Mucosa of stomach (tissue), 1 donor: ENCODE results near the gene ANXA9.

ENCODE experiments used
- H3K27me3 ChIP-seq: one replicate; pipeline ENCODE4 v1.7.0; 2013; ENCODE audit warnings: mild to moderate bottlenecking, low read length; ENCODE audit not compliant: control insufficient read depth, insufficient read depth
- H3K36me3 ChIP-seq: one replicate; pipeline ENCODE4 v1.7.0; 2013; ENCODE audit warnings: low read length; ENCODE audit not compliant: control insufficient read depth, insufficient read depth
- H3K4me1 ChIP-seq: one replicate; pipeline ENCODE4 v1.7.0; 2013; ENCODE audit warnings: mild to moderate bottlenecking, low read length; ENCODE audit not compliant: control insufficient read depth, insufficient read depth
- H3K4me3 ChIP-seq: one replicate; pipeline ENCODE4 v1.7.0; 2013; ENCODE audit warnings: low read length
- H3K9ac ChIP-seq: one replicate; pipeline ENCODE4 v1.7.0; 2013; ENCODE audit warnings: mild to moderate bottlenecking, low read length, moderate library complexity
- H3K9me3 ChIP-seq: one replicate; pipeline ENCODE4 v1.7.0; 2013; ENCODE audit warnings: mild to moderate bottlenecking, low read length, moderate library complexity; ENCODE audit not compliant: control insufficient read depth
- donor health status: Pancreatic carcinoma.

ANXA9 gene

DNA sequence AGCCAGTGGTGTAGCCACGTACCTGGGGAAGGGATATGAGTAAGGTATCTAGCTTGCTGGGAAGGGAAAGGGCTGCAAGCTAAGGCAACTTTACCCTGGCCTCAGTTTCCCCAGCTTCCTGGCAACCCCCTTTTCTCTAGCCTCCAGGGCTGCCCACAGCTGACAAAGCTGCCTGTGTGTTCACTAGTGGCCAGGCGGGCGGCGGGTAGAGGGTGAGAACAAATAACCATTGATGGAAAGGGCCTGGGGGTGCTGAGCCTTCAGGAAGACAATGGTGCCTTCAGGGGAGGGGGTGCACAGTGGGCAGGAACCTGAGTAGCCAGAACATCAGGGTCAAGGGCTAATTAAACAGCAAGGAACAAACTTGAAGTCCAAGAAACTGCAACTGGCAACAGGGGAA lies 13.6 kb upstream of the ANXA9 start:
- Histone ChIP-seq H3K4me3 (no peak overlapping the region), H3K9me3 (no peaks in the 10 kb centered on the region), H3K27me3 (no peaks in the 10 kb centered on the region), H3K36me3 (peaks cover 19% of the 10 kb centered on the region), H3K9ac (no peak overlapping the region), H3K4me1 (peaks cover 34% of the 10 kb centered on the region)

DNA sequence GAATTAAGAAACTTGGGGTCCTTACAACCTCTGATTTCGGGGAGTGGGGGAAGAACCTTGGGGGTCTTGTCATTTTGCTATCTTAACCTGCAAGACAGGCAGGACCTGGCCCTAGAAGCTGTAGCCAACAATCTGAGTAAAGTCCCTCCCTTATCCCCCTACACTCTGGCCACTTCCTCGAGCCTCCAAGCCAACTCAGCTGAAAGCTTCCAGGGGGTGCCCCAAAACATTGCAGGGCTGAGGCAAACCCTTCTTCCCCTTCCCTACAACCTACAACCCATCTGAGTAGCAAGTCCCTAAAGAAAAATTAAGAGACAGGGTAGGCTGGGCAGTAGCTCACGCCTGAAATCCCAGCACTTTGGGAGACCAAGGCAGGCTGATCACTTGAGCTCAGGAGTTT lies 12.5 kb upstream of the ANXA9 start:
- H3K9me3 ChIP-seq: no peaks in the 10 kb centered on the region
- H3K27me3 ChIP-seq: no peaks in the 10 kb centered on the region
- H3K4me1 ChIP-seq: peaks cover 38% of the 10 kb centered on the region
- H3K36me3 ChIP-seq: peaks cover 10% of the 10 kb centered on the region
- no peak overlapping the region for H3K4me3 ChIP-seq
- H3K9ac ChIP-seq: peak overlapping the region; percentile 10

DNA sequence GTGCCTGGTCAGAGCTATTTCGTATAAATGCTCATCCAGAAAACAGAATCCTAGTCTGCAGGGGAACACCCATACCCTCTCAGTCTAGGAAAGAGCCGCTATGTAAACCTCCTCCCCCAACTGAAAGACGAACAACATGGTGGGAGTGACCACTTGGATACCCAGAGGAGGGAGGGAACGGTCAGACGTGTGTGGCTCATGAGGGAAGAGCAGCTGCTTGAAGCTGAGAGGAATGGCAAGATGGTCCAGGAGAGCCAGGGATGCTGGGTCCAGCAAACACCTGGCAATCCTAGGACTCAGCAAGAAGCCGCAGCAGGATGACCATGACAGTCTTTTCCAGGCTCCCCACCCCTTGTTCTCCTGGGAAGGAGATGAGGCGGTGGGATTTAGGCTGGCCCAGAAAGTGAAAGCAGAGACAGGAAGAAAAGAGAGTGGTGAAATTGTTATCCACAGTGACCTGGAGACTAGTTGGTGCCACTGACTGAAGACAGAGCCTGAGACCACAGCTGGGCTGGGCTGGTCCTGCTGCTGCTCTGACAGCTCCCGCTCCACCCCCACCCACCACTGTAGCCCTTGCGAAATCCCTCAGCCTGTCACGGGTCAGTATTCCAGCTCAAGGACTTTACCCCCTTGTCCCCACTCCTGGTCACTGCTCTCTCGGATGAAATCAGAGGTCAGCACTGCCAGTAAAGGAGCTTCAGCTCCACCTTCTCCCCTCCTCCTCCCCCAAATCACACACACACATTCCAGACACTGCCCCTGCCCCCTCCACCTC lies 11.1 kb upstream of the ANXA9 start:
- no peaks in the 10 kb centered on the region for H3K9me3 ChIP-seq
- peaks cover 5% of the 10 kb centered on the region for H3K36me3 ChIP-seq
- H3K9ac ChIP-seq: peak overlapping the region; percentile 75
- peaks cover 38% of the 10 kb centered on the region for H3K4me1 ChIP-seq
- H3K4me3 ChIP-seq: peak overlapping the region; percentile 32
- no peaks in the 10 kb centered on the region for H3K27me3 ChIP-seq

DNA sequence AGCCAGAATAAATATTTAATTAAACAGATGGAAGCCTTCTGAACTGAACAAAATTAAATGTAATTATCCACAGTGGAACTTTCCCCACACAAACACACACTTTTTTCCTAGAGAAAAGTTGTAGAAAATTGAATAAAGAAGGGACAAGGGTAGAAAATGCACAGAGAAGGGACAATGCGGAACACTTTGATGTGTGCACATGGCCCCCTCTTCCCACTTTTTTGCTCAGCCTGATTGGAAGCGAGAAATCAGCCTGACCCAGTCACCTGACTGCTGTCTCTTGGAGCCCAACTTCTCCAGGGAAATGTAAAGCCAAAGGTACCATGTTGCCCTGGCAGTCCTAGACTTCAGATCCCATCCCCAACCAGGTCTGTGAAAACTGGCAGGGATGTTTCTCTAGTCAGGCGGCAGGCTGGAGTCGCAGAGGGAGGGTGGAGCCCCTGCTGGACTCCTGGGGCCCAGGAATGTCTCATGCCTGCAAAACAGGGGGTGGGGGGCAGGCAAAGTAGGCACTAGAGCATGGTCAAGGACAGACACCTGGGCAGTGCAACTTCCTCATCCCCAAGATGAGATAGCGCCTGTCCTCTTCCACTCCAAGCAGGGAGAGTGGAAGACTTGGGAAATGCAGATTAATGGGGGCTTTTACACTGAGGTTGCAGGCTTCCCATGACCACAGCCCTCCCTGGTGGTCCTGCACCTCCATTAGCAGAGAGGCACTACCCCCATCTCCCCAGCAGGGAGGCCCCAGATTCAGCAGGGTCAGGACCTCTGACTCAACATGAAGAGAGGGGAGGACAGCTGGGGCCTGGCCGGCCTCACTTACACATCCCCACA lies 10.3 kb upstream of the ANXA9 start:
- Histone ChIP-seq H3K9ac (peak overlapping the region; percentile 75), H3K27me3 (no peaks in the 10 kb centered on the region), H3K9me3 (no peaks in the 10 kb centered on the region), H3K4me1 (peaks cover 46% of the 10 kb centered on the region), H3K36me3 (peaks cover 5% of the 10 kb centered on the region), H3K4me3 (peak overlapping the region; percentile 32)

DNA sequence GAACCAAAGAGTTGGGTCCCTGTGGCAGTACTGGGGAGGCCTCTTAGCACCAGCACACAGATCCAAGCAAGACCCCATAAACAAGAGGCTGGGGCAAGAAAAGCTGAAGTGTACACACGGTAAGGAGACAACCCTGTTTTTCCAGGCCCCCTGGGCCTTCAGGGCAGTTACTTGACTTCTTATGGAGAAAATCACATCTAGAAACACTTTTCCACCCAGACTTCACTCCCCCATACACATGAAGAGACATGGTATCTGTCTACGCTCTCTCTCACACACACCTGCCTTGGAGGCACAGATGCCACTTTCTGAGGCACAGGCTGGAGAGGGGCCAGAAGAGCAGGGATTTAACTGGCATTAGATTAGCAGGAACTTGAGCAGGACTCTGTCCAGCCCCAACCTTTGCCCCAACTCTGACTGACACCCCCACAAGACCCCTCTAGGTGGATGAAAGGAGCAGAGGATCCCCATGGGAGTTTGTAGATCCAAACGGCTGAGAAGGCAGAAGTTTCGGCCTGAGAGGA lies 9.6 kb upstream of the ANXA9 start:
- Histone ChIP-seq H3K27me3 (no peaks in the 10 kb centered on the region), H3K4me1 (peaks cover 53% of the 10 kb centered on the region), H3K9me3 (no peaks in the 10 kb centered on the region), H3K9ac (peak overlapping the region; percentile 75), H3K4me3 (peak overlapping the region; percentile 57), H3K36me3 (peaks cover 5% of the 10 kb centered on the region)

DNA sequence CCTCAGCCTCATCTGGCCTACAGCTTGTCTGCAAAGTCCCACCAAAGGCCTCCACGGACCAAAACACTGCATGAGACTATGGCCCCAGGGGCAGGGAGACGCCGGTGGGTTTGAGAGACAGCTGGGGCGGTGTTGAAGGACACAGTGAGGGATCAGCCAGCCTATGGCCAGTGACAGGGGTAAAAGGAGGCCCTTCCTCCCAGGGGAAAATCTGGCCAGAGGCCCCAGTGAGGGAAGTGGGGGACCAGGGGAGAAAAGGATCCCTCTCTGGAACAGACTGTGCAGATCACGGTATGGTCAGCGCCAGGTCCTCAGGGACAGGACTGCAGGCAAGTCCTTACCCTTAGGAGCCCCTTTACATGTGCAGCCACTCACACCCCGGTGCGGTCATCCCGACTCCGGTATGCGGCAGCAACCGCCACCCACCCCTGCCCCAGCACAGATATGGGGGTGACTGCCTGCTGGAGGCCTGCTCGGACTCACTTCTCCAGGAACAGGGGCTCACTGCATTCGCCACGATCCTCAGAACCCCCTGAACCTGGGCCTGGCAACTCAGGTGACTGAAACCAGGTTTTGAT lies 8.7 kb upstream of the ANXA9 start:
- H3K9ac ChIP-seq: peak overlapping the region; percentile 75
- H3K4me1 ChIP-seq: peaks cover 57% of the 10 kb centered on the region

DNA sequence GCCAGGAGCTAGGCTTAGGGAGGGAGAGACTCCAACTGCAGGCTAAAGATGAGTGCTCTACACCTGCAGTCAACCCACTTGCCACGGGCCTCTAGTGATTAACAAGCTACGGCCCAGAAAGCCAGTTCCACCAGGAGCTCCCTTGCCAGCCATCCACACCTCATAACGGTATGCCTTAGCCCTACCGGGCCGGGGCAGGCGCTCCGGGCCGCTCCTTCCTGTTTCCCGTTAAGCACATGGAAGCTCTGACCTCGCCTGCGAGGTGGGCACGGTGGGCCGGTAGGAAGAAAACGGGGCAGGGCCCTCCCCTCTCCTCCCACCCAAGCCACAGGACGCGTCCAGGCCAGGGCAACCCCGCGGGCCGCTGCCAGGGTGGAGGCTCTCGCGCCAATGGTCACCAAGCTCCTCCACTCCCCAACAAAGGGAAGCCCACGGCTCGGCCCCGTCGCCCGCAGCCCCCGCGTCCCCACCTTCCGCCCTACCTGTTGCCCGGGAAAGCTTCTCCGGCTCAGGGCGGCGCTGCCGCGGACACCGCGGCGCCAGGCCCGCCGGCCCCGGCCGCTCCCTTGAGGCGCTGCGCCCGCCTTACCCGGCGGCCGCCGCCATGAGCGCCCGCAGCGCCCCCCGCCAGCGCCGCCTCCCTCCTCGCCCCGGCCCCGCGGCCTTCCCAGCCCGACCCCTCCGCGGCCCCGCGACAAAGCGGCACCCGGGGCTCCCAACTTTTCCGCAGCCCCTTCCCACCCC lies 8.1 kb upstream of the ANXA9 start:
- Histone ChIP-seq H3K4me1 (peaks cover 60% of the 10 kb centered on the region), H3K9ac (peak overlapping the region; percentile 75), H3K4me3 (peak overlapping the region; percentile 57), H3K36me3 (no peaks in the 10 kb centered on the region), H3K9me3 (no peaks in the 10 kb centered on the region), H3K27me3 (no peaks in the 10 kb centered on the region)

More for the DNA sequence above, 8.7 kb upstream of the ANXA9 start:
- Histone ChIP-seq H3K9me3 (no peaks in the 10 kb centered on the region), H3K4me3 (peak overlapping the region; percentile 57), H3K36me3 (no peaks in the 10 kb centered on the region), H3K27me3 (no peaks in the 10 kb centered on the region)

DNA sequence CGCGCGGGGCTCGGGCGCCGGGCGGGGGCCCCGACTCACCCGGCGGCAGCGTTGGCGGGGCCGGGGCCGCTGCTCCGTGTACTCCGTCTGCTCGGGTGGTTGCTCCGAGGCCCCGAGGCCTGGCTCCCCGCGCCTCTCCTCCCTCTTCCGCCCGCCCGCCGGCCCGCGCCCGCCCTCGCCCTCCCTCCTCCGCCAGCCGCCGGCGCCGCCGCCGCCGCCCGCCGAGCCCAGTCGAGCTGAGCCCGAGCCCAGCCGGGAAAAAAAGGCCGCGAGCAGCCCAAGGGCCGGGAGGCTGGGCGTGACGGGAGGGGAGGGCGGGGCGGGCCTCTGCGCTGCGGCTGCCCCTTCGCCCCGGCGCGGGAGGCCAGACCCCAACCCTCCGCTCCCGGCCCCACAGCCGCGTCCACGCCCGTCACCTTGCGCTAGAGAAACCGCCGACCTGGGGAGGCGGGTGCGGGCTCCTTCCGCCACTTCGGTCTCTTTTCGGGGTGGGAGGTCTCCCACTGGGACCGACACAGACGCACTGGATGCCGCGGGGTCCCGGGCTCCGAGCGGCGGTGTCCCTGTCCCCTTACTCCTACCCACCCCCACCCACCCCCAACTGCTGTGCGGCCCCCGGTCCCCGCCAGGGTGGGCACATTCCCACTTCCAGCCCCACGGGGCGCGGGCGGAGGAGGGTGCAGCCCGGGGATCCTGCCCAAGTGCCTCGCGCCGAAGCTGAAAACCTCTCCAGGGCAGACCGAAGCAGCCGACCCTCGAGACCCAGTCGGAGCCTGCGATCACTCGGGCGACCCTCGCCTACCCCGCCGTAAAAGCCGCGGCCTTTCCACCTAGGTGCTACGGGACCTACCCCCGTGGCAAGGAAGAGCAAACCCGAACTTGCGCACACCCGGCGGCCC lies 7.3 kb upstream of the ANXA9 start, which contains the start of gene CERS2:
Gene CERS2, minus strand, starts transcription at position 256 of the 899 bp plus-strand sequence. CDS start 5,745 bp downstream, outside the sequence.
- Histone ChIP-seq H3K9me3 (no peaks in the 10 kb centered on the region), H3K36me3 (no peaks in the 10 kb centered on the region), H3K4me1 (peaks cover 67% of the 10 kb centered on the region), H3K4me3 (peak within 1 kb of the TSS; percentile 57), H3K27me3 (no peaks in the 10 kb centered on the region), H3K9ac (peak within 1 kb of the TSS; percentile 75)

DNA sequence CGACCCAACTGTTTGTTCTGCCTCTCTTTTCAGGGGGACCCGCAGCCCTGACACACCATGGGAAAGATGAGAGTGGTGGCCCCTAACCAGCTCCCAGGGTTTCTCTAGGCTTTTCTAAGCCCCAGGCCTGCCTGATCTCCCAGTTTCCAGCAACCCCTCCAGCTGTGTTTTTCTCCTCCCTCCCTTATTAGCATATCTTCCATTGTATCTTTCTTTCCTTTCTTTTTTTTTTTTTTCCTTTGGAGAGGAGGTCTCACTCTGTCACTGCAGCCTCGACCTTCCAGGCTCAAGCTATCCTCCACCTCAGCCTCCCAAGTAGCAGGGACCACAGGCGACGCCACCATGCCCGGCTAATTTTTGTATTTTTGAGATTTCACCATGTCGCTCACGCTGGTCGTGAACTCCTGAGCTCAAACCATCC lies 5.7 kb upstream of the ANXA9 start:
- no peaks in the 10 kb centered on the region for H3K27me3 ChIP-seq
- no peaks in the 10 kb centered on the region for H3K36me3 ChIP-seq
- no peak overlapping the region for H3K4me3 ChIP-seq
- H3K9me3 ChIP-seq: no peaks in the 10 kb centered on the region
- peak overlapping the region; percentile 40 for H3K9ac ChIP-seq
- peaks cover 59% of the 10 kb centered on the region for H3K4me1 ChIP-seq

DNA sequence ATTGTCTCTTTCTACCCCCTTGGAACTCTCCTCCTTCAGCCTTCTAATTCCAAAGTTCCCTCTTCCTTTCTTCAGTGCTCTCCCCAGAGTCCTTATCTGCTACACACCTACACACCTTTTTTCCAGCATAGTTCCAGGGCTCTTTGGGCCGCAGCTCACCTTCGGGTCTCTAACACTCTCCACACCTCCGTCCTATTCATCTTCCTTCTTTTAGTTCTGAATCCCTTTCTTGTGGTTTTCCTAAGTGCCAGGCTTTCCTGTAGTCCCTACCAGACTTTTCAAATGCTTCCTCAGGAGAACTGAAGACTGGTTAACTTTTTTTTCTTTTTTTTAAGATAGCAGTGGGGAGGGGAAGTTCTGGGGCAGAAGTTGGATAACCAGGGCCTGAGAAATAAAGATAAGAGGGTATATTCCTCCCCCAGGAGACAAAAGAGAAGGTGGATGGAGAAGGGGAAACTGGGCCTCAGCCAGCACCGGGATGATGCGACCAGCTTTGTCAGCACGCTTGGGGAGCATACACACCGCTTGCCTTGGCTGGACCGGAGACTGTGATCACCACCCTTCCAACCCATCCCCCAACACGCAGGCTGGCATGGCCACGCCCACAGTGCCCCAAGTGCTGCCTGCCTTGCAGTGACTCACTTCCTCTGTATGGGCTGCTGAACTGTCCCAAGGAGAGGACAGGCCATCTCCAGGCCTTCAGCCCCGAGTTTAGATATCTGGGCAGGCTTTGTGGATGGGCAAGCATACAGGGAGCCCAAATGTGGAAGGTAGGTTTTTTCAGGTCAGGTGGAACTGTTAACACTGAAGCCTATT lies 5.0 kb upstream of the ANXA9 start:
- no peaks in the 10 kb centered on the region for H3K27me3 ChIP-seq
- peaks cover 59% of the 10 kb centered on the region for H3K4me1 ChIP-seq
- peak overlapping the region; percentile 40 for H3K9ac ChIP-seq
- no peaks in the 10 kb centered on the region for H3K9me3 ChIP-seq
- no peak overlapping the region for H3K4me3 ChIP-seq
- no peaks in the 10 kb centered on the region for H3K36me3 ChIP-seq
